HG03103 (cell line): ENCODE measurements around the gene NPM3.

ENCODE experiments used
- ATAC-seq: cut with Tn5 transposase; IDR thresholded peaks from one replicate; pipeline ENCODE4 v1.9.1; 2021; ENCODE audit warnings: low read depth; ENCODE audit not compliant: unreplicated experiment

Gene NPM3

GRCh38 chr10:101775273-101776160 lies 7.7 kb downstream of the NPM3 start, which contains the start of gene FGF8:
Gene FGF8, minus strand, starts transcription at chr10:101776114. Its CDS starts 214 bp downstream, at chr10:101775900.
- no peak for ATAC-seq

GRCh38 chr10:101774589-101775272 lies 8.5 kb downstream of the NPM3 start:
- ATAC-seq, result no peak

DNA sequence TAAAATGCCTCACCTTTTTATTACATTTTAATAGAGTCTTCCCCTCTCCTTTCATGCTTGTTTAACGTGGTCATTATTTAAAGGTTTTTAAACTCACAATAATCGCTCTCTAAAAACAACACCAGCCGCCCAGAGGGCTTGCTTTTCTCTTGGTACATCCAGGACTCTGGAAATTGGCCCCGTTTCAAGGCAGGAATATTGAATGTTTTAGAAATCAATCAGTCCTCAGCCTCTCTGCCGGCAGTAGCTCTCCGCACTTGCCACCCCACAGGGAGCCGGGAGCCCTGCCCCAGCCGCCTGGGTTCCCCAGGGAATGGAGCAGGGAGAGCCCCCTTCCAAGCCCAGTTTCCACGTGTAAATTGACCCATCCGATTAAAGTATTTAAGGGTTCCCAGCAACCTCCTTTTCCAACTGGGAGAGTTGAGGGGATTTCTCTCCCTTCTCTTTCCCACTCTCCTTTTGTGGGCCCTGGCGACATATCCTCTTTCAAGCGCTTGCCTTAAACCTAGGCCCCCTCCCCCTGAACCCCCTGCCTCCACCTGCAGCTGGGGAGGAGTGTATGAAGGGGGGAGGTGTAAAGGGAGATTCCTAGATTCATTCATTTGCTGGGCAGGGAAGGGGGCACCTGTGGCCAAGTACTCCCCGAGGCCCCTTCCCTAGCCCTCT lies 9.2 kb downstream of the NPM3 start:
- no peak for ATAC-seq

DNA sequence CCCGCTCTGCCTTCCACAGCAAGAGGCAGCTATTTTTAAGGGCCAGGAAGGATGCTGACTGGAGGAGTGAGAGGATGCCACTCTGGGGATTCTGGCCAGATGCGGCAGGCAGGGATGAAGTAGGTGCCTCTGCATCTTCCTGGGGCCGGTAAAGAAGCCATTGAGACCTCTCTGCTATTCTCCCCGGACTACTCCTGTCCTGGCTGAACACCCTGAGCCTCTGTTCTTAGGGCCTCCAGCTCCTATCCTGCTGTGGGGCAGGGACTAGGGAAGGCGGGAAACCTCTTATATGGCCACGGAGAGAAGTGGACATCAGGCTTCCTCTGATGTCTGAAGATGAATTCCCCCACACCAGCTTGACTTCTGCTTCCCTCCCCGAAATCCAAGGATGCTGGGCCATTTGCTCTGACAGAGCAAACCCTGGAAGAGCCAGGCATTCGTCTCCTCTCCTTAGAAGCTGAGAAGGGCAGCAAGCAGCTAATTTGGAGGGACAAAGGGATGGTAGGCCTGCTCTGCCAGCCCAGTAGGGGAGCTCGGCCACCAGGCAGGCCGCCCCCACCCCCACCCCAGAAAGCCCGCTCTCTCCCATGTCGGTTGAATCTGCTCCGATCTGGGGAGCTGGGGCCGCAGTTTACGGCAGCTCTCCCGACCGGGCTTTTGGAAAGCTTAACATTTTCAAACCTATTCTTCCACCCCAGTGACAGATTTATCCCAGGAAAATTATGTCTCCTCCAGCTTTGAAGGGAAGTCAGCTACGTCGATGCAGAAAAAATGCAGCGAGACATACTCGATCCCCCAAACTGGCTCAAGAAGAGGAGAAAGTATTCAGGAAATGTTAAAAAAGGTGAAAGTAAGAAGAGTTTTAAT lies 10.1 kb downstream of the NPM3 start:
- ATAC-seq, result no peak

- ATAC-seq, result no peak
Measured at GRCh38 chr10:101772017-101772894, 11.0 kb downstream of the NPM3 start.

GRCh38 chr10:101771380-101771779 lies 11.9 kb downstream of the NPM3 start:
- ATAC-seq, result no peak

- no peak for ATAC-seq
Measured at GRCh38 chr10:101770331-101771215, 12.7 kb downstream of the NPM3 start.

DNA sequence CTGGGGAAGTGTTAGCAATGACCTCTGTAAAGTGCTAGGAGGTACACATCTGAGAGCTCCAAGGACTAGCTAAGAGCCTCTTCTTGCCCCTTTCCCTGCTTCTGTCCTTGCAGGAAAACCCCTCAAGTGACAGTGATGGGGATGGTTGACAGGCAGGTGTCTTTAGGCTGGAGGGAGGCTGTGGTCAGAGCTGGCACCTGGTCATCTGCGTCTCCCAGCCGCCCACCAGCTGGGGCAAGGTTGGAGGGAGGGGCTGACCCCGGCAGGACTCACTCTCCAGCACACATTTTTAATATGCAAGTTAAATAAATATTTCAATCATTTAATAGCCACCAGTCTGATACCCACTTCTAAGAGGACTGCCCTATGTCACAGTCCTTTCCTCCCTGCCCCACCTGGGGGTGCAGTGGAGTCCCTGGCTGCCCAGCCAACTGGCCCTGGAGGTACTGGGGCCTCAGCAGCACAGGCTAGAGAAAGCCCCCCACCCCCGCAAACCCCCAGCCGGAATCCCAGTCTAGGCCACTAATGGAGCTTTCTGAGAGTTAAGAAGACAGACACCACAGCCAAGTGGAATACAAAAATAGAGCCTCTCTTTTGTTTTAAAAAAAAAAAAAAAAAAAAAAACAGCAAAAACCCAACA lies 13.6 kb downstream of the NPM3 start:
- no peak for ATAC-seq

- no peak for ATAC-seq
Measured at GRCh38 chr10:101768791-101769170, 14.5 kb downstream of the NPM3 start.

DNA sequence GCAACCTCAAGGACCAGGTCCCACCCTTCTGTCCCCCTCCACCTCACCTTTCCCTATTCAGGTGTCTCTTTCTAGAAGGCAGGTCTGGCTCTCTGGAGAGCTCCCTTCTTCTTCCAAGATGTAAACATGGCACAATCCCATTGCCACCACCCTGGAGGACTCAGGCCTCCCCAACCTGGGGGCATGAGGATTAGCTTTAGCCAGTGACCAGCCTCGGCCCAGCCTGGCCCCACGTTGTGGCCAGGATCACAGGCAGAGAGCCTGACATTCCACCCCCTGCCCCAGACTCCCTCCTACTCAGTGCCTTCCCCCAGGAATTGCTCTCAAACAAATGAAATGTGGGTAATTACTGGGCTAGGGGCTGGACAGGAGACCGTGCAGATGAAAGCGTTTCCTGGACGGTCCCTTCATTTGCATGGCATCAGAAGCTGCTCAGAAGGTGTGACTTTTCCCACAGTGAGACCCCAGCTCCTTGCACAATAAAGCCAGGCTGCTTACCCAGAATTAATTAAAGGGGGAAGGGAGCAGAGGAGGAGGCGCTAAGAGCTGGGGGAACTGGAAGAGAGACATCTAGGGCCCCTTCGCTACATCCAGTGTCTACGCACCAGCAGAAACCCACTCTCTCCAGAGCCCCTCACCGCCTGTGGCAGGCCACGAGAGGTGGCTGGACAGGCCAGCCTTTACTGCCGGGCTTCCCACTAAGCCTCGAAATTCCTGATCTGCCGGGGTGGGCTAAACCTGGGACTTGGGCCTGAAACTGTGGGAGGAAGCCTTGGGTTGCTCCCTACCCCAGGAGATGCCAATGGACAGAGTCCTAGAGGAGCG lies 15.1 kb downstream of the NPM3 start:
- ATAC-seq, result no peak

GRCh38 chr10:101767600-101767945 lies 15.7 kb downstream of the NPM3 start:
- ATAC-seq, result no peak

DNA sequence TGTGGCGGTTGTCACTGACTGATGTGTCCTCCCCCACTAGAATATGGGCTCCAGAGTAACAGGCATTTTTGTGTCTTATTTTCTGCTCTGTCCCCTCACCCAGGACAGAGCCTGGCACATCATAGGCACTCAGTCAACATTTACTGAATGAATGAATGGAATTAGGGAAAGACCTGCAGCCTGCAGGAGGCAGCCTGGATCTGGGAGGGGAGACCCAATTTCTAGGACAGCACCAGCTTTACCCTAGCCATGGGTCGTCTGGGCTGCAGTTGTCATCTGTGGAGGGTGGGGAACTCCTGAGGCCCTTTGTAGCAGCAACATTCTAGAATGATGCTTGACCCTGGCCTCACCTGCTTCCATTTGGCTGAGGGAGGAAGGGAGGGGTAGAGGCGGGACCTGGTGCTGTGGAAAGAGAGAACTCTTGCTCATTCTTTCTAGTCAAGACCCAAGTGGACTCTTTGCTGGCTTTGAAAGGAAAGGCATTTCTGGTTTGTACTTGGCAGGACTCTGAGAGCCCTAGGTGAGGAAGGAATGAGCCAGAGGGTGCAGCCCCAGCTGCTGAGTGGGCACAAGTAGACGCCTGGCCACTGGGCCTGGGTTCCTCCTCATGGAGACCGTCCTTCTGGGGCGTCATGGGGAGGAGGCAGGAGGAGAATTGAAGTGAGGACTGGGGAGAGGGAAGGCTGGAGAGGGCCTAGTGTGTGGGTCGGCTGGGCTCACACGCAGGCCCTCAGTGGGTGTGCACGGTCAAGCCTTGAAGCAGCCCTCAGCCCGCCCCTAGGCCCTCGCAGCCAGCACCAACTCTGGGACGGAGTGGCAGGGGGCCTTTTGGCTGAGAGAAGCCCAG lies 16.3 kb downstream of the NPM3 start:
- no peak for ATAC-seq

DNA sequence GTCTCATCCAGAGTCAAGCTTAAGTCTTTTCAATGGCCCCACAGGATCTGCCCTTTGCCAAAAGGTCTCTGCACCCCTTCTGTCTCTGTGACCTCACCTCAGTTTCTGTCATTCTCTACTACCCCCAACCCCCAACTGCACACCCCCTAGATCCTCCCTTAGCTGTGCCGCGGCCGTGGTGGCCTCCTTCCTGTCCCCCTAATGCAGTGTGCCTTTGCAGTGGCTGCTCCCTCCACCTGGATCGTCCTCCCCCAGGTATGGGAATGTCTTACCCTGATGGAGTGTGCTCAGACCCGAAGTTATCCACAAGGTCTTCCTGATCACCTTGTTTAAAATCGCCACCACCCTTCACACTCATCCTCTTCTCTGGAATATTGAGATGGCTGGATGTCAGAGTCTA lies 16.9 kb downstream of the NPM3 start:
- ATAC-seq, result no peak

- no peak for ATAC-seq
Measured at GRCh38 chr10:101763141-101763846, 20.0 kb downstream of the NPM3 start.

GRCh38 chr10:101762736-101763135 lies 20.5 kb downstream of the NPM3 start:
- no peak for ATAC-seq

DNA sequence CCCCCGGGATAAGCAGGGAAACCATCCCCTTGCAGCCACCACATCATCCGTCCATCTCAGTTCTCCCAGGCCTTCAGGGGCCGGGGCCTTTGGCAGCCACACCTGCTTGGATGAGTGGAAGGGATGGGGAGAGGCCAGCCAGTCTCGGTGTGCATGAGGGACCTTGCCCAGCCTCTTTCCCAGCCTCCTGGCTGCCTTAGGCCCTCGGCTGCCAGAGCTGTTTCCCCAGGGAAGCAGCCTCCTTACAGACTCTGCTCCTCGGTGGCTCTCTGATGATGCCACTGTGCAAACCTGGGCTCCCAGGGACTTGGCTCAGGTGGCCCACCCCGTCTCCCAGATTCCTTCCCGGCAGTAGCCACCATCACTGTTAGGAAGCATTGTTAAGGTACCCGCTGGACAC lies 22.0 kb downstream of the NPM3 start:
- ATAC-seq, result no peak
